T-cell (primary cell): ENCODE results near the gene GCNT2. TPM values are rescaled to one million over a fixed set of nuclear protein-coding genes. Genes with fewer than 3 reads are reported as not detected.
"Not testable (repeated sequence)": the region's sequence is repeated elsewhere in the genome, so short reads cannot be mapped to it uniquely, and the experiment has no call there.

Source experiments
- ATAC-seq, 4 experiments: fragments of 200-7000 bp in 3 of 4; fragments of 150-1000 bp in 1 of 4; cut with Tn5 transposase; replicated peaks in 1 of 4; 1 replicate in 3 of 4; 2 replicates in 1 of 4; pipeline ENCODE4 v1.10.0; 2021; ENCODE audit warnings: moderate library complexity in 3 of 4, mild to moderate bottlenecking in 2 of 4, moderate number of reproducible peaks in 1 of 4
- CTCF ChIA-PET, 2 donors: fragments of 300-600 bp; sonication (Branson Sonifier 250); formaldehyde crosslinking; loops; one replicate each; lab custom pipeline; 2022; ENCODE audit warnings: antibody characterized with exemption in 2 of 2; lab: Charles Lee
- POLR2A ChIA-PET, 2 donors: fragments of 300-600 bp; sonication (Branson Sonifier 250); formaldehyde crosslinking; loops; one replicate each; lab custom pipeline; 2022; ENCODE audit warnings: antibody characterized with exemption in 2 of 2; lab: Charles Lee
- DNase-seq, 35 experiments: peaks; one replicate each; pipeline versions ENCODE4 v3.0.0 to v3.0.0-alpha.2; 2013 to 2023
- H3K27ac ChIP-seq: one replicate; pipeline ENCODE4 v1.5.1; 2013; ENCODE audit warnings: low read length
- H3K27me3 ChIP-seq, 2 experiments: replicated peaks in 1 of 2; 1 replicate in 1 of 2; 2 replicates in 1 of 2; pipeline versions ENCODE4 v1.6.1 to v1.7.0; 2013; ENCODE audit warnings: low read length in 1 of 2, mixed read lengths in 1 of 2; ENCODE audit not compliant: control insufficient read depth in 2 of 2, insufficient read depth in 2 of 2; ENCODE audit errors: extremely low read depth in 1 of 2
- H3K36me3 ChIP-seq, 2 donors: 1 replicate in 1 of 2; 2 replicates in 1 of 2; pipeline versions ENCODE4 v1.6.1 to v1.7.0; 2013; ENCODE audit warnings: low read length in 1 of 2; ENCODE audit not compliant: control insufficient read depth in 2 of 2, insufficient read depth in 1 of 2; ENCODE audit errors: extremely low read depth in 1 of 2
- H3K4me1 ChIP-seq, 2 experiments: 1 replicate in 1 of 2; 2 replicates in 1 of 2; pipeline versions ENCODE4 v1.6.1 to v1.7.0; 2013; ENCODE audit warnings: low read length in 2 of 2, mixed read lengths in 1 of 2; ENCODE audit not compliant: insufficient read depth in 2 of 2, control insufficient read depth in 1 of 2; ENCODE audit errors: extremely low read depth in 1 of 2
- H3K4me3 ChIP-seq, 2 donors: 1 replicate in 1 of 2; 2 replicates in 1 of 2; pipeline versions ENCODE4 v1.5.1 to v1.7.0; 2013; ENCODE audit warnings: mild to moderate bottlenecking in 2 of 2, low read length in 1 of 2, moderate library complexity in 1 of 2; ENCODE audit not compliant: control insufficient read depth in 1 of 2; ENCODE audit errors: extremely low read depth in 1 of 2
- H3K9me3 ChIP-seq: 2 replicates; pipeline ENCODE4 v1.7.0; 2013
- H3K27ac Mint-ChIP-seq, 2 donors: one replicate each; pipeline ENCODE4 v1.8.0; 2020 to 2021; ENCODE audit warnings: mild to moderate bottlenecking in 2 of 2, mixed read lengths in 2 of 2
- H3K27me3 Mint-ChIP-seq, 2 donors: one replicate each; pipeline ENCODE4 v1.8.0; 2021 to 2022; ENCODE audit warnings: mixed read lengths in 2 of 2
- H3K36me3 Mint-ChIP-seq: one replicate; pipeline ENCODE4 v1.8.0; 2021; ENCODE audit warnings: mixed read lengths
- H3K4me1 Mint-ChIP-seq, 3 donors: one replicate each; pipeline ENCODE4 v1.8.0; 2020 to 2022; ENCODE audit warnings: mixed read lengths in 3 of 3, mild to moderate bottlenecking in 1 of 3
- H3K4me3 Mint-ChIP-seq, 3 donors: one replicate each; pipeline ENCODE4 v1.8.0; 2020 to 2022; ENCODE audit warnings: mild to moderate bottlenecking in 3 of 3, mixed read lengths in 3 of 3, moderate library complexity in 3 of 3
- H3K9me3 Mint-ChIP-seq, 3 donors: one replicate each; pipeline ENCODE4 v1.8.0; 2020 to 2022; ENCODE audit warnings: mixed read lengths in 3 of 3
- WGBS: methylation state at CpG from one replicate; pipeline ENCODE4 v1.1.5; 2013; ENCODE audit warnings: missing lambda C conversion rate; ENCODE audit not compliant: insufficient coverage; 5-methylcytosine and 5-hydroxymethylcytosine counted together
- total RNA-seq, 35 experiments: library from RNA in 6 of 35; stranded (reverse) in 6 of 35; fragments of 120-200 nt in 1 of 35; gene quantifications; one replicate each; pipeline versions ENCODE4 v1.2.1 to v1.2.4 and lab custom pipeline; 2013 to 2026

Gene GCNT2
- total RNA-seq, 5 donors from 2014 or later (not counting 1 experiment from before 2014, with no cell fraction given), result 2.2 to 6.8 (median 2.9) TPM

- Mint-ChIP-seq H3K4me1 (peaks cover 11 to 15% (median 15%) of the 10 kb centered on the region in 3 donors), H3K4me3 (peak overlapping the region; percentile 51 to 64 (median 57)), H3K36me3 (no peaks in the 10 kb centered on the region), H3K27ac (no peak overlapping the region), H3K27me3 (peaks cover 17 to 21% of the 10 kb centered on the region in 2 donors), H3K9me3 (no peaks in the 10 kb centered on the region)
- no peak for DNase-seq
- H3K27me3 ChIP-seq, result peaks cover 0 to 18% of the 10 kb centered on the region in 2 experiments
- ChIA-PET POLR2A (no interaction called here), CTCF (interaction anchor here in 1 of 2 donors (0.6 kb wide), 1 partner anchor 403 kb away, joined by 5 read pairs; no protein-coding TSS in a partner anchor)
- no peaks in the 10 kb centered on the region for H3K36me3 ChIP-seq
- 93% methylated on average over 18 of the region's 24 CpGs for WGBS
- H3K9me3 ChIP-seq, result no peaks in the 10 kb centered on the region
- H3K27ac ChIP-seq, result no peak overlapping the region
- peaks cover 4 to 7% of the 10 kb centered on the region in 2 experiments for H3K4me1 ChIP-seq
- ATAC-seq, result no peak
- H3K4me3 ChIP-seq, result peak overlapping the region in 1 of 2 donors; percentile 34
These were observed 138.0 kb downstream of the GCNT2 start for GRCh38 chr6:10658910-10659698.

- peaks cover 0 to 14% of the 10 kb centered on the region in 2 experiments for H3K27me3 ChIP-seq
- DNase-seq (peak in 2 of 35 experiments; percentile 2 to 19), ATAC-seq (peak in 1 of 4 experiments; percentile 58)
- no peak overlapping the region for H3K27ac ChIP-seq
- H3K9me3 Mint-ChIP-seq, result no peaks in the 10 kb centered on the region
- H3K4me1 ChIP-seq, result peaks cover 4 to 7% of the 10 kb centered on the region in 2 experiments
- 81% methylated on average over 45 of the region's 48 CpGs for WGBS
- H3K4me3 ChIP-seq, result peak overlapping the region in 1 of 2 donors; percentile 34
- no peaks in the 10 kb centered on the region for H3K36me3 Mint-ChIP-seq
- CTCF ChIA-PET, result no interaction called here
- H3K27me3 Mint-ChIP-seq, result peaks cover 17 to 21% of the 10 kb centered on the region in 2 donors
- POLR2A ChIA-PET, result no interaction called here
- H3K9me3 ChIP-seq, result no peaks in the 10 kb centered on the region
- no peaks in the 10 kb centered on the region for H3K36me3 ChIP-seq
- H3K27ac Mint-ChIP-seq, result no peak overlapping the region
- H3K4me3 Mint-ChIP-seq, result peak overlapping the region in 2 of 3 donors; percentile 37 to 64
- peaks cover 11 to 15% (median 15%) of the 10 kb centered on the region in 3 donors for H3K4me1 Mint-ChIP-seq
These were observed 138.7 kb downstream of the GCNT2 start for GRCh38 chr6:10659699-10660348.

GRCh38 chr6:10660431-10661191 is 139.5 kb downstream of the GCNT2 start:
- CTCF ChIA-PET, H3K4me1 Mint-ChIP-seq, H3K9me3 Mint-ChIP-seq, H3K4me1 ChIP-seq, H3K27ac Mint-ChIP-seq, ATAC-seq, H3K4me3 ChIP-seq, DNase-seq, H3K36me3 Mint-ChIP-seq, POLR2A ChIA-PET, H3K36me3 ChIP-seq, H3K9me3 ChIP-seq, H3K27ac ChIP-seq: not testable (repeated sequence)
- H3K27me3 Mint-ChIP-seq, result peaks cover 12 to 19% of the 10 kb centered on the region in 2 donors
- H3K27me3 ChIP-seq, result peaks cover 0 to 11% of the 10 kb centered on the region in 2 experiments
- H3K4me3 Mint-ChIP-seq, result peak overlapping the region in 2 of 3 donors; percentile 37 to 39
- WGBS, result 84% methylated on average over 11 of the region's 11 CpGs

GRCh38 chr6:10662207-10662606 is 141.1 kb downstream of the GCNT2 start:
- H3K27ac Mint-ChIP-seq, result no peak overlapping the region
- no peaks in the 10 kb centered on the region for H3K9me3 ChIP-seq
- peaks cover 14 to 19% of the 10 kb centered on the region in 2 donors for H3K27me3 Mint-ChIP-seq
- ATAC-seq, result no peak
- H3K4me1 ChIP-seq, result no peaks in the 10 kb centered on the region
- WGBS, result 92% methylated on average over 1 of the region's 8 CpGs
- H3K27me3 ChIP-seq, result peaks cover 0 to 11% of the 10 kb centered on the region in 2 experiments
- H3K4me3 ChIP-seq, result no peak overlapping the region
- POLR2A ChIA-PET, result no interaction called here
- H3K4me1 Mint-ChIP-seq, result no peaks in the 10 kb centered on the region
- no peak overlapping the region for H3K27ac ChIP-seq
- no peak for DNase-seq
- CTCF ChIA-PET, result interaction anchor here in 1 of 2 donors (0.6 kb wide), 1 partner anchor 138 kb away, joined by 3 read pairs; no protein-coding TSS in a partner anchor
- no peaks in the 10 kb centered on the region for H3K36me3 ChIP-seq
- no peaks in the 10 kb centered on the region for H3K36me3 Mint-ChIP-seq
- peaks cover 0 to 9% (median 5%) of the 10 kb centered on the region in 3 donors for H3K9me3 Mint-ChIP-seq
- H3K4me3 Mint-ChIP-seq, result no peak overlapping the region

GRCh38 chr6:10662742-10663141 is 141.6 kb downstream of the GCNT2 start:
- Histone ChIP-seq H3K4me1 (no peaks in the 10 kb centered on the region), H3K27ac (no peak overlapping the region), H3K36me3 (no peaks in the 10 kb centered on the region), H3K9me3 (no peaks in the 10 kb centered on the region), H3K4me3 (no peak overlapping the region), H3K27me3 (peaks cover 0 to 12% of the 10 kb centered on the region in 2 experiments)
- ChIA-PET CTCF (no interaction called here), POLR2A (interaction anchor here in 1 of 2 donors (0.5 kb wide), 1 partner anchor 32 kb away, joined by 3 read pairs; the partner anchor contains the start of gene PAK1IP1)
- no peak for DNase-seq
- peaks cover 13 to 19% of the 10 kb centered on the region in 2 donors for H3K27me3 Mint-ChIP-seq
- no peak overlapping the region for H3K4me3 Mint-ChIP-seq
- H3K9me3 Mint-ChIP-seq, result peaks cover 0 to 9% (median 5%) of the 10 kb centered on the region in 3 donors
- H3K36me3 Mint-ChIP-seq, result no peaks in the 10 kb centered on the region
- H3K4me1 Mint-ChIP-seq, result no peaks in the 10 kb centered on the region
- no CpG with 5 or more reads among the region's 2 CpGs for WGBS
- ATAC-seq, result no peak
- H3K27ac Mint-ChIP-seq, result no peak overlapping the region

- H3K4me1 Mint-ChIP-seq, ATAC-seq, H3K9me3 Mint-ChIP-seq, H3K9me3 ChIP-seq, H3K4me3 Mint-ChIP-seq, H3K36me3 ChIP-seq, H3K4me1 ChIP-seq, H3K4me3 ChIP-seq, H3K27ac ChIP-seq, CTCF ChIA-PET, DNase-seq, H3K27ac Mint-ChIP-seq, H3K36me3 Mint-ChIP-seq, POLR2A ChIA-PET: not testable (repeated sequence)
- peaks cover 9 to 22% of the 10 kb centered on the region in 2 donors for H3K27me3 Mint-ChIP-seq
- no CpG with 5 or more reads among the region's 1 CpG for WGBS
- peaks cover 0 to 12% of the 10 kb centered on the region in 2 experiments for H3K27me3 ChIP-seq
These were observed 144.4 kb downstream of the GCNT2 start for GRCh38 chr6:10665595-10665994.
